H1 (cell line): Measurements from ENCODE around the gene SLC12A6. TPM values are rescaled to one million over a fixed set of nuclear protein-coding genes. Genes with fewer than 3 reads are reported as not detected.

Source experiments
- CTCF ChIA-PET: fragments of 300-600 bp; sonication (Branson Sonifier 250); formaldehyde crosslinking; loops from one replicate; lab custom pipeline; 2021; ENCODE audit not compliant: partially characterized antibody; lab: Charles Lee
- POLR2A ChIA-PET: fragments of 300-600 bp; sonication (Branson Sonifier 250); formaldehyde crosslinking; loops from one replicate; lab custom pipeline; 2021; ENCODE audit warnings: inconsistent platforms; ENCODE audit not compliant: partially characterized antibody; lab: Charles Lee
- DNase-seq, 2 experiments: peaks; one replicate each; pipeline versions ENCODE4 v3.0.0 to v3.0.0-alpha.2; 2010 to 2022; ENCODE audit warnings: low spot score in 2 of 2, low read depth in 1 of 2, mixed read lengths in 1 of 2
- FAIRE-seq: peaks from 2 replicates; lab custom pipeline; 2011; peaks lifted over from hg19 to GRCh38; lab: Jason Lieb, UNC
- H2AFZ ChIP-seq: 2 replicates; pipeline ENCODE4 v1.8.1; 2012; ENCODE audit warnings: low read length, inconsistent platforms
- H2AK5ac ChIP-seq: 2 replicates; pipeline ENCODE4 v1.6.1; 2013; ENCODE audit warnings: low read depth, low read length
- H2BK120ac ChIP-seq: replicated peaks from 2 replicates; pipeline ENCODE3; 2013; ENCODE audit warnings: low read depth, low read length, inconsistent platforms
- H2BK12ac ChIP-seq: 2 replicates; pipeline ENCODE4 v1.6.1; 2013; ENCODE audit warnings: low read depth, low read length
- H2BK15ac ChIP-seq: 2 replicates; pipeline ENCODE4 v1.6.1; 2013; ENCODE audit warnings: low read length
- H2BK20ac ChIP-seq: 2 replicates; pipeline ENCODE4 v1.6.1; 2013; ENCODE audit warnings: low read length
- H2BK5ac ChIP-seq: 2 replicates; pipeline ENCODE4 v1.6.1; 2013; ENCODE audit warnings: low read depth, low read length
- H3K14ac ChIP-seq: 2 replicates; pipeline ENCODE4 v1.6.1; 2013; ENCODE audit warnings: inconsistent platforms; ENCODE audit not compliant: insufficient read length
- H3K18ac ChIP-seq: 2 replicates; pipeline ENCODE4 v1.6.1; 2013; ENCODE audit warnings: low read length; ENCODE audit errors: extremely low read depth
- H3K23ac ChIP-seq: 2 replicates; pipeline ENCODE4 v1.6.1; 2013; ENCODE audit warnings: inconsistent platforms; ENCODE audit not compliant: insufficient read length
- H3K23me2 ChIP-seq: 2 replicates; pipeline ENCODE4 v1.6.1; 2013; ENCODE audit warnings: low read depth, low read length
- H3K27ac ChIP-seq: 2 replicates; pipeline ENCODE4 v1.6.1; 2011; ENCODE audit warnings: low read depth, low read length, inconsistent platforms
- H3K27me3 ChIP-seq, 4 experiments: replicated peaks in 1 of 4; 1 replicate in 1 of 4; 2 replicates in 3 of 4; pipeline versions ENCODE4 v1.6.1 to v1.8.1; 2011 to 2013; ENCODE audit warnings: low read length in 3 of 4, mild to moderate bottlenecking in 3 of 4, inconsistent platforms in 2 of 4, mixed read lengths in 2 of 4, moderate library complexity in 1 of 4; ENCODE audit not compliant: control insufficient read depth in 3 of 4, insufficient read depth in 3 of 4; ENCODE audit errors: extremely low read depth in 1 of 4
- H3K36me3 ChIP-seq, 4 experiments: 2 replicates each; pipeline versions ENCODE4 v1.6.1 to v1.8.1; 2011 to 2013; ENCODE audit warnings: mild to moderate bottlenecking in 4 of 4, low read length in 3 of 4, moderate library complexity in 2 of 4, control low read depth in 1 of 4, inconsistent platforms in 1 of 4; ENCODE audit not compliant: insufficient read depth in 4 of 4, control insufficient read depth in 2 of 4
- H3K4ac ChIP-seq: replicated peaks from 2 replicates; pipeline ENCODE3; 2013; ENCODE audit warnings: low read length, low read depth, mixed read lengths, inconsistent platforms; ENCODE audit not compliant: insufficient read length
- H3K4me1 ChIP-seq, 4 experiments: replicated peaks in 1 of 4; 1 replicate in 1 of 4; 2 replicates in 3 of 4; pipeline versions ENCODE4 v1.6.1 to v1.8.1; 2011 to 2013; ENCODE audit warnings: low read length in 3 of 4, inconsistent platforms in 2 of 4, mixed read lengths in 1 of 4; ENCODE audit not compliant: insufficient read depth in 4 of 4, control insufficient read depth in 3 of 4
- H3K4me2 ChIP-seq, 2 experiments: 2 replicates each; pipeline versions ENCODE4 v1.6.1 to v1.8.1; 2011 to 2013; ENCODE audit warnings: low read depth in 2 of 2, low read length in 2 of 2, control low read depth in 1 of 2, inconsistent platforms in 1 of 2, mild to moderate bottlenecking in 1 of 2; ENCODE audit not compliant: insufficient read depth in 1 of 2
- H3K4me3 ChIP-seq, 4 experiments: fragments of 200-600, 300-600 bp in 1 of 4; sonication (generic), shearing (Covaris generic), sonication (Bioruptor Twin) in 1 of 4; 2 replicates each; pipeline versions ENCODE4 v1.5.1 to v1.8.1; 2011 to 2016; ENCODE audit warnings: low read length in 4 of 4, low read depth in 3 of 4, control low read depth in 2 of 4, inconsistent platforms in 2 of 4, mild to moderate bottlenecking in 2 of 4, mixed read lengths in 1 of 4, moderate library complexity in 1 of 4; ENCODE audit not compliant: insufficient read depth in 2 of 4; ENCODE audit errors: extremely low read depth in 1 of 4
- H3K56ac ChIP-seq: replicated peaks from 2 replicates; pipeline ENCODE3; 2013; ENCODE audit warnings: low read depth, mild to moderate bottlenecking, mixed read lengths, low read length, inconsistent platforms; ENCODE audit not compliant: insufficient read length
- H3K79me1 ChIP-seq: 2 replicates; pipeline ENCODE4 v1.6.1; 2013; ENCODE audit warnings: low read depth, low read length, control low read depth
- H3K79me2 ChIP-seq, 2 experiments: 2 replicates each; pipeline versions ENCODE4 v1.6.1 to v1.8.1; 2012 to 2013; ENCODE audit warnings: low read length in 2 of 2, mild to moderate bottlenecking in 2 of 2, inconsistent platforms in 1 of 2; ENCODE audit not compliant: insufficient read depth in 2 of 2, control insufficient read depth in 1 of 2
- H3K9ac ChIP-seq, 4 experiments: replicated peaks in 1 of 4; 1 replicate in 1 of 4; 2 replicates in 3 of 4; pipeline versions ENCODE4 v1.6.1 to v1.8.1; 2011 to 2013; ENCODE audit warnings: low read depth in 3 of 4, low read length in 3 of 4, control low read depth in 2 of 4, mild to moderate bottlenecking in 2 of 4, moderate library complexity in 2 of 4, inconsistent platforms in 1 of 4; ENCODE audit errors: extremely low read depth in 1 of 4
- H3K9me3 ChIP-seq, 2 experiments: 2 replicates each; pipeline versions ENCODE4 v1.6.1 to v1.8.1; 2012 to 2013; ENCODE audit warnings: mild to moderate bottlenecking in 2 of 2, moderate library complexity in 2 of 2, control low read depth in 1 of 2, inconsistent platforms in 1 of 2, low read depth in 1 of 2, low read length in 1 of 2, mixed read lengths in 1 of 2; ENCODE audit not compliant: insufficient read depth in 2 of 2
- H4K20me1 ChIP-seq, 2 experiments: replicated peaks in 1 of 2; 2 replicates each; pipeline versions ENCODE3 to v1.8.1; 2011 to 2013; ENCODE audit warnings: inconsistent platforms in 2 of 2, low read length in 2 of 2, mild to moderate bottlenecking in 1 of 2; ENCODE audit not compliant: insufficient read depth in 2 of 2, control insufficient read depth in 1 of 2
- H4K5ac ChIP-seq: 2 replicates; pipeline ENCODE4 v1.6.1; 2013; ENCODE audit warnings: low read length, low read depth, mixed read lengths, inconsistent platforms; ENCODE audit not compliant: insufficient read length
- H4K8ac ChIP-seq: 2 replicates; pipeline ENCODE4 v1.8.0; 2013; ENCODE audit warnings: mild to moderate bottlenecking, moderate library complexity, low read length, inconsistent platforms; ENCODE audit not compliant: insufficient read depth; ENCODE audit errors: extremely low read depth
- H4K91ac ChIP-seq: replicated peaks from 2 replicates; pipeline ENCODE3; 2013; ENCODE audit warnings: low read length, mixed read lengths, inconsistent platforms; ENCODE audit not compliant: insufficient read length
- CBX5 ChIP-seq: fragments of 300-800, 300-1000 bp; sonication (generic); IDR thresholded peaks from 2 replicates; pipeline ENCODE4 v1.7.1; 2016; ENCODE audit warnings: antibody characterized with exemption, low read length, low read depth
- CEBPB ChIP-seq: IDR thresholded peaks from 2 replicates; pipeline ENCODE4 v1.6.1; 2012; ENCODE audit warnings: low read depth, low read length
- CHD2 ChIP-seq: IDR thresholded peaks from 2 replicates; pipeline ENCODE4 v1.6.1; 2012; ENCODE audit warnings: low read length, improper control_type of control experiment
- FOSL1 ChIP-seq: IDR thresholded peaks from 2 replicates; pipeline ENCODE4 v1.6.1; 2011; ENCODE audit warnings: mild to moderate bottlenecking, low read depth, low read length, moderate library complexity; ENCODE audit not compliant: insufficient read depth
- HDAC2 ChIP-seq, 2 experiments: fragments of 300-600 bp in 1 of 2; sonication (generic) in 1 of 2; IDR thresholded peaks; 2 replicates each; pipeline ENCODE4 v1.6.1; 2011 to 2012; ENCODE audit warnings: low read depth in 2 of 2, low read length in 2 of 2, mild to moderate bottlenecking in 2 of 2, moderate library complexity in 2 of 2, borderline replicate concordance in 1 of 2, inconsistent platforms in 1 of 2
- PHF8 ChIP-seq: fragments of 200-600 bp; sonication (generic); conservative IDR thresholded peaks from 2 replicates; pipeline ENCODE4 v1.7.1; 2012; ENCODE audit warnings: low read depth, mild to moderate bottlenecking, inconsistent platforms, low read length, moderate library complexity
- POLR2A ChIP-seq, 2 experiments: IDR thresholded peaks; 1 replicate in 1 of 2; 2 replicates in 1 of 2; pipeline ENCODE4 v1.6.1; 2011; ENCODE audit warnings: low read depth in 2 of 2, low read length in 2 of 2, mild to moderate bottlenecking in 2 of 2; ENCODE audit errors: control extremely low read depth in 1 of 2
- TAF1 ChIP-seq: IDR thresholded peaks from 2 replicates; pipeline ENCODE4 v1.6.1; 2011; ENCODE audit warnings: mild to moderate bottlenecking, low read depth, low read length
- TBP ChIP-seq: IDR thresholded peaks from 2 replicates; pipeline ENCODE4 v1.6.1; 2011; ENCODE audit warnings: low read depth, low read length, improper control_type of control experiment
- WGBS, 2 experiments: shearing (Covaris generic) in 1 of 2; methylation state at CpG; one replicate each; pipeline versions ENCODE4 v1.1.6 to v1.1.7; 2013 to 2015; ENCODE audit warnings: low lambda C conversion rate in 2 of 2, mixed read lengths in 2 of 2, inconsistent platforms in 1 of 2, low coverage in 1 of 2, missing lambda C conversion rate in 1 of 2; ENCODE audit not compliant: insufficient replicate concordance in 2 of 2, insufficient coverage in 1 of 2, insufficient read length in 1 of 2; ENCODE audit errors: extremely low coverage in 1 of 2, missing lambda C conversion rate in 1 of 2; 5-methylcytosine and 5-hydroxymethylcytosine counted together
- polyA plus RNA-seq, 7 experiments: library from polyadenylated mRNA; depleted of rRNA in 3 of 7; stranded (reverse) in 5 of 7; unstranded in 2 of 7; fragments of >200 nt in 5 of 7; fragments of 200-250 nt in 2 of 7; gene quantifications; 1 replicate in 5 of 7; 2 replicates in 1 of 7; 4 replicates in 1 of 7; pipeline versions ENCODE4 v1.2.1 to v1.2.3, GENCODE V29; 2011 to 2013; ENCODE audit warnings: missing spikeins in 2 of 7, mixed read lengths in 2 of 7
- total RNA-seq: library from RNA; stranded (reverse); fragmentation: NEBNext Ultra II Directional; extraction: Animal tissue kit (Norgen Biotek cat#: 25700); gene quantifications from 2 replicates; pipeline ENCODE4 v1.2.1, GENCODE V29; 2021
- TF ChIP-seq, protein P1 (sequence below): IDR thresholded peaks from 2 replicates; pipeline ENCODE4 v1.6.1; 2011; ENCODE audit warnings: low read length, improper control_type of control experiment
- TF ChIP-seq, protein P2 (sequence below): IDR thresholded peaks from 2 replicates; pipeline ENCODE4 v1.6.1; 2012; ENCODE audit warnings: low read length, inconsistent platforms

SLC12A6 gene
- total and polyA plus RNA-seq, 2 of the 8 experiments (the other 6 are each of a cell fraction or from before 2014, with no cell fraction given) = 9.2 to 11.1 TPM

DNA sequence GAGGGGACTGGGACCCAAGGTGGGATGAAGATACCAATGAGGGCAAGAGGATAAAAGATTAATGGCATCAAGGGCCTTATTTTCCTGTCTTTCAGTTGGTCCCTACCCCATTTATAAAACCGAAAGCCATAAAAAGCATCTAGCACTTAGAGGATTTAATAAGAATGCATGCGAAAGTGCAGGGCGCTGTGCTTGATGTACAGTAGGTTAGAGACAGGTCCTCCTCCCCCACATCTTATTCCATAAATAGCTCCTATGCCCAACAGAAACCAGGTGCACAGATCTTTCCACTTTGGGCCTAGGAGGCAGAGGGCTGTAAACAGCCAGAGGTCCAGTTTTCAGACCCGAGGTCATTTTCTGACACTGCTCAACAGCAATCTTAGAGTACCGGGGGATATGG, 28.3 kb upstream of the SLC12A6 start:
- peak overlapping the region; percentile 71 to 96 (median 84) for H3K4me3 ChIP-seq
- peak overlapping the region; percentile 26 to 93 for H3K4me2 ChIP-seq
- H2BK5ac ChIP-seq = no peak overlapping the region
- no peak overlapping the region for H3K14ac ChIP-seq
- peaks cover 4 to 21% of the 10 kb centered on the region in 2 experiments; a peak in 3 of 4 replicates for H3K79me2 ChIP-seq
- H2BK120ac ChIP-seq = no peak overlapping the region
- DNase-seq (no peak), FAIRE-seq (no peak)
- H2BK20ac ChIP-seq = no peak overlapping the region
- H3K18ac ChIP-seq = no peak overlapping the region; the same call in 1 of the 2 replicates
- no peaks in the 10 kb centered on the region for H3K27me3 ChIP-seq
- peaks cover 0 to 17% (median 7%) of the 10 kb centered on the region in 4 experiments; a peak in 4 of 8 replicates for H3K36me3 ChIP-seq
- no peak overlapping the region for H2AFZ ChIP-seq
- H2AK5ac ChIP-seq = no peak overlapping the region
- H4K20me1 ChIP-seq = peaks cover 8% of the 10 kb centered on the region in 2 experiments
- H3K27ac ChIP-seq = no peak overlapping the region
- no peak overlapping the region for H3K9ac ChIP-seq
- peak overlapping the region; percentile 46; the same call in 1 of the 2 replicates for H2BK15ac ChIP-seq
- peaks cover 5 to 12% (median 7%) of the 10 kb centered on the region in 4 experiments for H3K4me1 ChIP-seq
- no peak overlapping the region for H2BK12ac ChIP-seq
- H3K9me3 ChIP-seq = no peaks in the 10 kb centered on the region
- no peak overlapping the region for H4K5ac ChIP-seq
- H4K8ac ChIP-seq = no peak overlapping the region
- CTCF ChIA-PET = interaction anchor here (0.6 to 2.6 kb wide), 3 partner anchors 11 to 269 kb away, joined by 3 to 16 read pairs (median 3); partner anchors contain the start of genes NOP10 and NUTM1
- no peak overlapping the region for H3K56ac ChIP-seq
- peaks cover 4% of the 10 kb centered on the region; the same call in 1 of the 2 replicates for H3K23me2 ChIP-seq
- POLR2A ChIA-PET = interaction anchor here (1.0 to 4.2 kb wide), 6 partner anchors 9 to 200 kb away, joined by 4 to 35 read pairs (median 18); partner anchors contain the start of genes NOP10, NUTM1 and SLC12A6
- H3K4ac ChIP-seq = no peak overlapping the region
- no peak overlapping the region for H4K91ac ChIP-seq
- 68% methylated on average over 5 of the region's 5 CpGs; no CpG with 5 or more reads in 1 of the 2 experiments for WGBS, 2 experiments
- peaks cover 14% of the 10 kb centered on the region for H3K79me1 ChIP-seq
- H3K23ac ChIP-seq = no peak overlapping the region
- TF ChIP-seq CHD2 = no peak
- no peak for TF ChIP-seq TBP
- TF ChIP-seq, protein P1, sequence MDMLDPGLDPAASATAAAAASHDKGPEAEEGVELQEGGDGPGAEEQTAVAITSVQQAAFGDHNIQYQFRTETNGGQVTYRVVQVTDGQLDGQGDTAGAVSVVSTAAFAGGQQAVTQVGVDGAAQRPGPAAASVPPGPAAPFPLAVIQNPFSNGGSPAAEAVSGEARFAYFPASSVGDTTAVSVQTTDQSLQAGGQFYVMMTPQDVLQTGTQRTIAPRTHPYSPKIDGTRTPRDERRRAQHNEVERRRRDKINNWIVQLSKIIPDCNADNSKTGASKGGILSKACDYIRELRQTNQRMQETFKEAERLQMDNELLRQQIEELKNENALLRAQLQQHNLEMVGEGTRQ = no peak
- TF ChIP-seq PHF8 = no peak
- no peak for TF ChIP-seq CEBPB
- no peak for TF ChIP-seq TAF1
- TF ChIP-seq FOSL1 = no peak
- TF ChIP-seq HDAC2 (IDR thresholded peaks at IDR 0.05; ENCODE audit: borderline replicate concordance in 1 of 2, low read depth in 2 of 2, low read length in 2 of 2) = no peak
- TF ChIP-seq POLR2A (IDR thresholded peaks at IDR 0.05; ENCODE audit: control extremely low read depth in 1 of 2, low read depth in 2 of 2, low read length in 2 of 2) = no peak
- no peak for TF ChIP-seq CBX5
- TF ChIP-seq, protein P2, sequence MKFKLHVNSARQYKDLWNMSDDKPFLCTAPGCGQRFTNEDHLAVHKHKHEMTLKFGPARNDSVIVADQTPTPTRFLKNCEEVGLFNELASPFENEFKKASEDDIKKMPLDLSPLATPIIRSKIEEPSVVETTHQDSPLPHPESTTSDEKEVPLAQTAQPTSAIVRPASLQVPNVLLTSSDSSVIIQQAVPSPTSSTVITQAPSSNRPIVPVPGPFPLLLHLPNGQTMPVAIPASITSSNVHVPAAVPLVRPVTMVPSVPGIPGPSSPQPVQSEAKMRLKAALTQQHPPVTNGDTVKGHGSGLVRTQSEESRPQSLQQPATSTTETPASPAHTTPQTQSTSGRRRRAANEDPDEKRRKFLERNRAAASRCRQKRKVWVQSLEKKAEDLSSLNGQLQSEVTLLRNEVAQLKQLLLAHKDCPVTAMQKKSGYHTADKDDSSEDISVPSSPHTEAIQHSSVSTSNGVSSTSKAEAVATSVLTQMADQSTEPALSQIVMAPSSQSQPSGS = no peak
